GM12865 (cell line): ENCODE data around the gene HMGB4.

Experiments
- DNase-seq: peaks from one replicate; pipeline ENCODE4 v3.0.0; 2010; ENCODE audit warnings: low read depth
- H3K4me3 ChIP-seq: 2 replicates; pipeline ENCODE4 v1.5.1; 2011; ENCODE audit warnings: mild to moderate bottlenecking, low read depth, low read length, control low read depth
- CTCF ChIP-seq: IDR thresholded peaks from 2 replicates; pipeline ENCODE4 v1.5.1; 2011; ENCODE audit warnings: low read length, control low read depth, low read depth, inconsistent platforms; ENCODE audit not compliant: insufficient read depth; ENCODE audit errors: missing control alignments

The HMGB4 gene

GRCh38 chr1:33842348-33842747 lies 21.5 kb upstream of the HMGB4 start:
- H3K4me3 ChIP-seq = no peak overlapping the region
- peak; percentile 7 for TF ChIP-seq CTCF
- no peak for DNase-seq

- no peak for DNase-seq
- TF ChIP-seq CTCF = no peak
These were observed 19.7 kb upstream of the HMGB4 start for GRCh38 chr1:33844166-33844565.

GRCh38 chr1:33846861-33847260 lies 17.0 kb upstream of the HMGB4 start:
- no peak overlapping the region for H3K4me3 ChIP-seq
- no peak for DNase-seq
- no peak for TF ChIP-seq CTCF

More at GRCh38 chr1:33844166-33844565, 19.7 kb upstream of the HMGB4 start:
- no peak overlapping the region for H3K4me3 ChIP-seq

- no peak for TF ChIP-seq CTCF
These were observed 15.5 kb upstream of the HMGB4 start for GRCh38 chr1:33848205-33848937.

GRCh38 chr1:33849211-33849610 lies 14.7 kb upstream of the HMGB4 start:
- no peak overlapping the region for H3K4me3 ChIP-seq
- no peak for DNase-seq
- TF ChIP-seq CTCF = no peak

More at GRCh38 chr1:33848205-33848937, 15.5 kb upstream of the HMGB4 start:
- H3K4me3 ChIP-seq = no peak overlapping the region
- DNase-seq = no peak

- no peak for DNase-seq
- H3K4me3 ChIP-seq = no peak overlapping the region
- no peak for TF ChIP-seq CTCF
These were observed 13.4 kb upstream of the HMGB4 start for GRCh38 chr1:33850481-33850880.

GRCh38 chr1:33852711-33853110 lies 11.2 kb upstream of the HMGB4 start:
- no peak for TF ChIP-seq CTCF
- DNase-seq = no peak

More at GRCh38 chr1:33852711-33853110, 11.2 kb upstream of the HMGB4 start:
- H3K4me3 ChIP-seq = no peak overlapping the region
